Stimulated activated CD4-positive, alpha-beta T cell treated with anti-CD3 and anti-CD28 coated beads, TNF-alpha, amount 100 ng/mL, for 48 hours (primary cell): ENCODE data around the gene GRHL1.

Experiments
- DNase-seq, 3 donors: peaks; one replicate each; pipeline ENCODE4 v3.0.0-alpha.2; 2020; ENCODE audit warnings: low read depth in 3 of 3

Gene GRHL1

DNA sequence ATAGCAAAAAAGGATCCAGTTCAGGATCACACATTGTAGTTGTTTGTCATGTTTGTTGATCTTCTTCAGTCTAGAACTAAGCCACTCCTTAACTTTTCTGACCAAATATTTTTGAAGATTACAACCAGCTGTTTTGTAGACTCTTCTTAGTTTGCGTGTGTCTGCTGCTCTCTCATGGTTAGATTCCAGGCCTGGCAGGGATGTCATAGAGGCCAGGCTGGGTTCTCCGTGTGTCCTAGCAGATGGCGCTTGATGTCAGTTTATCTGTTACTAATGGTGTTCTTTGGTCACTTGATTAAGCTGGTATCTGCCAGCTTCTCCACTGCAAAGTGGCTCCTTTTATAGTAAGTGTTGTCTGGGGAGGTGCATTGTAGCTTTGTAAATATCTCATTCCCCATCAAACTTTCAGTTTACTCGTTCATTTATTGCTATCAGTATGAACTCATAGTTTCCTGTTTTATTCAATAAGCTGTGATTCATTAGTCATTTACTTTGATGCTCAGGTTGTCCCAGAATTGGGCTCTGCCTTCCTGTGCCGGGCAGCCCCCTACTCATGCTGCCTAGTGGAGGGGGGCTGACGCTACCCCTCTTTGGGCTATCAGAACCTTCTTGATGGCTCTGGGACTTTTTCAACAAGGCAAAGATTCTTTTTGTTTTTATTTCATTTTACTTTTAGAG is 42.1 kb downstream of the GRHL1 start:
- DNase-seq, result no peak

DNA sequence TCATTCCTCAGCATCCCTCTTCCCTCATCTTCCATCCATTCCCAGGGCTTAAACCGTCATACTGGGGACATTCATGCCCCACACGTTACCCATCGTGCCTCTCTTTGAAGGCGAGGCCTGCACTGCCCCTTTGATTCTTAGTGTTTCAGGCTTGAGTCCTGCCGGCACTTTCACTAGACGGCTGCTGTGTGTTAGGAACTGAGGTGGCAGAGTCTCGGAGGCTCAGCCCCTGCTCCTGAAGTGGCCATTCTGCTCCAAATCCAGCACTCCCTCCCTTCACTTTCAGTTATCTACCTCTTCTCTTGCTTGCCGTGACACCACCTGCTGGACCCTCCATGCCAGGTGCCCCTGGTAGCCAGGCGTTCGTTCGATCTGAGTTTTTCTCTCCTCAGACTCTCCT is 43.0 kb downstream of the GRHL1 start:
- DNase-seq, result no peak

DNA sequence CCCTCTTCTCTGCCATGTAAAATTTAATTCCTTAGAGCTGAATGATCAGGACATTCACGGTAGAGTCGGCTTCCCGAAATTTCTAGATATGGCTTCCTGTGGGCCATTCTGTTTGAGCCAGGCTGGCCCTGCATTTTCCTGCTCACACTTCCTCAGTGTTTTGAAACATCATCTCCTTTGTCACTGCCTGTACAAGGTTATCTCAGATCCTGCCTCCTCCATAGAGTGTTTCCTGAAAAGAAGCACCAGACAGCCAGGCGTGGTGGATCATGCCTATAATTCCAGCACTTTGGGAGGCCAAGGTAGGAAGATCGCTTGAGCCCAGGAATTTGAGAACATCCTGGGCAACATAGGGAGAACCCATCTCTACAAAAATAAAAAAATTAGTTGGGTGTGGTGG is 43.6 kb downstream of the GRHL1 start:
- DNase-seq, result no peak

DNA sequence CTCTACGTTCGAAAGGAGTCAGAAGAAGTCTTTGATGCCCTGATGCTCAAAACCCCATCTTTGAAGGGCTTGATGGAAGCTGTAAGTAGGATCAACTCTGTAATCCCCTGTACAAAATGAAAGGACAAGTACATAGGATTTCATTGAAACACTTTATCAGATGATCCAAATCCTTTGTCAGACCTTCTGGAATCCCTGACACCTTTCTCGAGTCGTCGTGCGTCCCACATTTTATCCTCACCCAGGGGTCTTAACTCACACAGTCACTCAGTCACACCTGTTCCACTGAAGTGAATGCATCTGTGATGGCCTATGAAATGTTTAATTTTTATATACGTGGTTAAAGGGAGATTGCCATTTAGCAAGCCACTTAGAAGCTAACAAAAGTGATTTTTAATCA is 44.8 kb downstream of the GRHL1 start:
- no peak for DNase-seq

DNA sequence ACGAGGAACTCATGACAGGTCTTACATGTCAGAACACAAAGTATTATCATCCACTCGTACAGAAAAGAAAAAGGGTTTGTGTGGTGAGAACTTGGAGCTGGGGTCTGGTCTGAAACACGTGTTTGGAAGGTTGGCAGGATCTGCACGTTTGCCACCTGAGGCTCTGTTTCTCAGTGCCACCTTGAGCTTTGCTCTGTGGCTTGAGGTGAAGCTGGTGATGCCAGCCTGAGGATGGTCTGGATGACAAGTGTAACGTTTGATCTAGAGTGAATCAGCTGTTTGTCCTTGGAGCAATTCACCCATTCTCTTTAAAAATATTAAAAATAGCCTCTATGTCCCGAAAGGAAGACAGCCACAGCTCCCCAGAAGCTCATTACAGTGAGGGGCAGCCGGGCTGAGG is 46.4 kb downstream of the GRHL1 start:
- no peak for DNase-seq

DNA sequence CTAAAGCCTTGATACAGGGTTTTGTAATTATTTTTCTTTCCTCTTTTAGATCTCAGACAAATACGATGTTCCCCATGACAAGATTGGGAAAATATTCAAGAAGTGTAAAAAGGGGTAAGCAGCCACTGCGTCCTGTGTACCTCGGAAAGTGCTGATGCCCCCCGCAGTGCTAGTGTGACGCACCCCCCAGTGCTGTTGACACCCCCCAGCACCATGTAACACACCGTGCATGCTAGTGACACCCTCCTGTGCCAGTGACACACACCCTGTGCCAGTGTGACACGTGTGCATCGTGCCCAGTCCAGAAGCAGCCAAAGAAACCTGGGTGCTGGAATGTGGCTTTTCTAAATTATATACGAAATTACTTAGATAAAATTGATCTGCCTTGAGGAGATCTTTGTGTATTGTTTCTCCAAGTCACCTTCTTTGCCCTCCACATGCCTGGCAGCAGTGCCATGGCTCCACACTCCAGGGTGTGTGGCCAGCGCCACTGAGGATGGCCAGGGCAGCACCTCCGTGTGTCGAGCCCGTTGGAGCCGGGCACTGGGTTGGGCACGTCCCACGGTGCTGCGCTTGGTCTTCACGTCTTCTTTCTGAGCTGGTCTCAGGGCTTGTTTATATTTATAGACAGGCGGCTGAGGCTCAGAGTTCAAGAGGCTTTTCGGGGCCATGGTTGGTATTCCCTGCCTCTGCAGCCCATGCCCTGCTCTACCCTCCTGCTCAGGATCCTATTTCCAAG is 47.6 kb downstream of the GRHL1 start:
- DNase-seq, result no peak

DNA sequence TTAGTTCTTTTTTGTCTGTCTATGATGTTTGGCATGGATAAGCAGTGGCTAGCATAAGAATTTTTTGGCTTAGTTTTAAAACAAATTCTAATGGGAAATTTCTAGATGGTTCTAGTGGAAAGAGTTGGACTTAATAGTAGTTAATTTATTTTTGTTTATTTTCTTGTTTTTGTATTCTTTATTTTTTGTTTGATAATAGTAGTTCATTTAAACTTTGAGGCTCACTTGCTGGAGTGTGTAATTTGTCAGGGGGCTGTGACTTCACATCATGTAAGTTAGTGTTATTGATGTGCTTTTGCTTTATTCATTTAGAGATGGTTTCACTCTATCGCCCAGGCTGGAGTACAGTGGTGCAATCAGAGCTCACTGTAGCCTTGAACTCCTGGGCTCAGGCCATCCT is 48.2 kb downstream of the GRHL1 start:
- no peak for DNase-seq

DNA sequence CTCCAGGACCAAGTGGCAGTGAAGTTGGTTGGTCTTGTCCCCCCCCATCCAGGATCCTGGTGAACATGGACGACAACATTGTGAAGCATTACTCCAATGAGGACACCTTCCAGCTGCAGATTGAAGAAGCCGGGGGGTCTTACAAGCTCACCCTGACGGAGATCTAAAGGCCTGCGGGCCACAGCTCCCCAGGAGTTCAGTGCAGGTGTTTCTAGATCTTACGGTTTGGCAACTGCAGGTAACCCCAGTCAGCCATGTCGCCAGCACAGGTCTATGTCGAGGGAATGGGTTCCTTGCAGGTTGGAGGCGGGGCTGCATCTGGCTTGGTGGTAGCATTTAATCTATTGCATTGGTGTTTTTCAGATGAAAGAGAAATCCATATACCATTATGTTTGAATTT is 49.0 kb downstream of the GRHL1 start:
- no peak for DNase-seq

DNA sequence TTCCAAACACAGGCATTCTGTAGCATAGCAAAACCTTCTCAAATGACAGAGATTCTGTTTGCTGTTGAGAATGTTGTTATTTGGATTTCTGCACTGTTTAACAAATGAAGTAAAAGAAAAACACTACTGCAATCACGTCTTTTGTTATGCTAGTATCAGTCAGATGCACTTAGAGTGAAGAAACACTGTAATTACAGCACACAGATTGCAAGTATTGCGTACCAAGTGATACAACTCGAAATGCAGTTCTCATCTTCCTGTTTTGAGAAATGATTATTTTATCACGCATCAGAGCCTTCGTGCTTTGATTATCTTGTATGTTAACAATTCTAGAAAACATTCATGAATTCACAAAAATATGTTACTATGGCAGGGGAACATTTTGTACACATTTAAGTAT is 50.1 kb downstream of the GRHL1 start:
- DNase-seq, result no peak

DNA sequence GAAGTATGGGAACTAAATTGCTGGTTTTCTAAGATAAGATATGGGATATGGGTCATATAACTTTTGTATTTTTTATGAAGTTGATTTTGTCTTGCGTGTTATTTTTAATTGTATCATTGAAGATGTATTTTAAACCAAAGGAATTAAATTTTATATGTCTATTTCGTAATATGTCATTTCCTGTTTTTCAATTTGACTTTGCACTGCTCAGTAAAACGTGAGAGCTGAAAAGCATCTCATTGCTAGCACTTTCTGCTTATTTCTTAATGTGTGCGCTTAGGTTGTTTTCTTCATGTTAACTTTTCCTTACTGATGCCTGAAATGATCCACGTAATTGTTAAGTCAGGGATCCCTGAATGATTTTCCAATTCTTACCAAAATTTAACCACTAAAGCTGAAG is 50.6 kb downstream of the GRHL1 start:
- DNase-seq, result no peak

DNA sequence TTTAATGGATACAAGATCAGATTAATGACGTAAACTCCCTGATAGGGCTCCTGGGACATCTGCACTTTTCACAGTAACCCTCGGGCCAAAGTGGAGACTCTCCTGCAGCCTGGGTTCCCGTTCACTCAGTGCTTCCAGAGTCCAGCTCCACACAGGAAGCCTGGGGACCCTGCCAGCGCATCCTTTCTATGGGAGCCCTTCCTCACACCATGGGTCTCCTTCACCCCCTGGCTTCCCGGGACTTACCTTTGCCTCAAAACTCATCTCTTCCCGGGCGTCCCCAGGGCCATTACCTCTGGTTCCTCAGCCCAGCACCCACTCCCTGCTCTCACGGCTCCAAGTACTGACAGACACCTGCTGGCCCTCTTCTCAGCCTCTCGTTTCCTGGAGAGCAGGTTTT is 51.2 kb downstream of the GRHL1 start:
- no peak for DNase-seq

DNA sequence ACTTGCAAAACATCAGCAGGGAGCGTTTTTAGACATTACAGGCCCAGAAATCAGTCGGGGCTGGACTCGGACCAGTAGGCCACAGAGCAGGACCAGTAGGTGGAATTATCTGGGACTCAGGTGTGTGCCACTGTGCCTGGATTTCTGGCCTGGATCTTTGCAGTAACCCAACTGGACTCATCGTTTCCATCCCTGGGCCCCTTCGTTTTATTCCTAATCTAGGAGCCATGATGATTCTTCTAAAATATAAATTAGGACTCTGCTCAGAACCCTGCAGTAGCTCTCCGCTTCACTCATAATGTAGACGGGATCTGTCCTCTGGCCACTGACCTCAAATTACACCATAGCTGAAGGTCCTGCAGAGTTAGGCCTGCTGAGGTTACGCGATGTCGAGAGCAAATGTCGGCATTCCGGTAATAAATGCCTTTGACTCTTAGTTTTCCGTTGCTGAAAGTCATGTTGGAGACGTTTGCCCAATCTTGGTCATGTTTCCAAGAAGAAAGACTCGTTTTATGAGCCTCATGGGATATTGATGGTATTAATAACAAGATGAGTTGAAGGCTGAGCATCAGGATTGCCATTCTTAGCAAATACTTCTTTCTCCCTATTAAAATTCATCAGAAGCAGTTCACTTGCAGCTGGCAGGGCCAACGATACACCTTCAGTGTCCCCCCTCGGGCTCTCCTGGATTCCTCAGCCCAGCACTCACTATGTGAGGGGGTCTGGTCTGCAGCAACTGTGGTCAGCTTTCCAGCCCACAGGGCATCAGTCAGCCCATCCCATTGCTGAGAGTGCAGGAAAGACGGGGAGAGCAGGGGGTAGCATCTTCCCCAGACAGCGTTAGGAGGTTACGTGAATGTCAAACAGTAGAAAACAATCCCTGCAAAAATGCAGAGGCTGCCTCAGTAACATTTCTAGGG is 52.0 kb downstream of the GRHL1 start:
- no peak for DNase-seq

DNA sequence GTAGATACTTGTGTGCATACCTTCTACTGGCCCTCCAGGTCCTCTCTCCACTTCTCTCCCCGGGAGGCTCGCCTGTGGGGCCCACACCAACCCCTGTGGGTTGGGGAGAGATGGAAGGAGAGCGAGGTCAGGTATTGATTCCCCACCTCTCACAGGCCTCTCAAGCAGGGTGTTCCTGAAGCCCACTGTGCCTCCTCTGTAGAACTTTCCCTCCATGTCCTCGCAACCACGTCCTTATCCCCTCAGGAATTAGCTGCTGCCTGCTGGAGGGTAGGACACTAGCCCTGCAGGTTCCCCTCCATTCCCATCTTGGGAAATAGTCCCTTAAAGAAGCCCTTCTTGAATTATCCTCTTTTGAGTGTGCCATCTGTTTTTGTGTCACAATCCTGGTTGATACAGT is 52.9 kb downstream of the GRHL1 start:
- no peak for DNase-seq

DNA sequence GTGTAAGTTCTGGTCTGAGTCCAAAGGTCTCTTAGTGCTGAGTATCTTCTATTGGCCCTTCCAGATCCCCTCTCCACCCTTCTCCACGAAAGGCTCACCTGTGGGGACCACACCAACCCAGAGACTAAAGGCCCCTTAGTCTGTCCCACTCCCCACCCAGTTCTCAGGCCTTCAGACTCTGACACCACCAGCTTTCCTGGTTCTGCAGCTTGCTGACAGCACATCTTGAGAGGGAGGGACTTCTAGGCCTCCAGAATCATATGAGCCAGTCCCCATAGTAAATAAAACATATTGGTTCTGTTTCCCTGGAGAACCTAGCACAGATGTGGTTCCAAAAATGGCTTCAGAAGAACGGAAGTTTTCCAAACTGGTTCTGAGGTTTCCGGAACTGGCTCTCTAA is 53.3 kb downstream of the GRHL1 start:
- no peak for DNase-seq

DNA sequence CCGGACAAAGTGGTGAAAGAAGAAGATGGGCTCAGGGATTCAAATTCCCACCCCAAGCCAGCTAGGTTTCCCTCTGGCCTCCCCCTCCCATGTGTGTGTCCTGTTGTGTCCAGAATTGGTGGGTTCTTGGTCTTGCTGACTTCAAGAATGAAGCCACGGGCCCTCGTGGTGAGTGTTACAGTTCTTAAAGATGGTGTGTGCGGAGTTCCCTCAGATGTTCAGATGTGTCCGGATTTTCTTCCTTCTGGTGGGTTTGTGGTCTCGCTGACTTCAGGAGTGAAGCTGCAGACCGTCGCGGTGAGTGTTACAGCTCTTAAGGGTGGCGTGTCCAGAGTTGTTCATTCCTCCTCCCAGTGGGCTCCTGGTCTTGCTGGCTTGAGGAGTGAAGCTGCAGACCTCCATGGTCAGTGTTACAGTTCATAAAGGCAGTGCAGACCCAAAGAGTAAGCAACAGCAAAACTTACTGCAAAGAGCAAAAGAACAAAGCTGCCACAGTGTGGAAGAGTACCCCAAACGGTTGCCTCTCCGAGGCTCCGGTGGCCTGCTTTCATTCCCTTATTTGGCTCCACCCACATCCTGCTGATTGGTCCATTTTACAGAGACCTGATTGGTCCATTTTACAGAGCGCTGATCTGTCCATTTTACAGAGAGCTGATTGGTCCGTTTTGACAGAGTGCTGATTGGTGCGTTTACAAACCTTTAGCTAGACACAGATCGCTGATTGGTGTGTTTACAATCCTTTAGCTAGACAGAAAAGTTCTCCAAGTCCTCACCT is 54.2 kb downstream of the GRHL1 start:
- no peak for DNase-seq

DNA sequence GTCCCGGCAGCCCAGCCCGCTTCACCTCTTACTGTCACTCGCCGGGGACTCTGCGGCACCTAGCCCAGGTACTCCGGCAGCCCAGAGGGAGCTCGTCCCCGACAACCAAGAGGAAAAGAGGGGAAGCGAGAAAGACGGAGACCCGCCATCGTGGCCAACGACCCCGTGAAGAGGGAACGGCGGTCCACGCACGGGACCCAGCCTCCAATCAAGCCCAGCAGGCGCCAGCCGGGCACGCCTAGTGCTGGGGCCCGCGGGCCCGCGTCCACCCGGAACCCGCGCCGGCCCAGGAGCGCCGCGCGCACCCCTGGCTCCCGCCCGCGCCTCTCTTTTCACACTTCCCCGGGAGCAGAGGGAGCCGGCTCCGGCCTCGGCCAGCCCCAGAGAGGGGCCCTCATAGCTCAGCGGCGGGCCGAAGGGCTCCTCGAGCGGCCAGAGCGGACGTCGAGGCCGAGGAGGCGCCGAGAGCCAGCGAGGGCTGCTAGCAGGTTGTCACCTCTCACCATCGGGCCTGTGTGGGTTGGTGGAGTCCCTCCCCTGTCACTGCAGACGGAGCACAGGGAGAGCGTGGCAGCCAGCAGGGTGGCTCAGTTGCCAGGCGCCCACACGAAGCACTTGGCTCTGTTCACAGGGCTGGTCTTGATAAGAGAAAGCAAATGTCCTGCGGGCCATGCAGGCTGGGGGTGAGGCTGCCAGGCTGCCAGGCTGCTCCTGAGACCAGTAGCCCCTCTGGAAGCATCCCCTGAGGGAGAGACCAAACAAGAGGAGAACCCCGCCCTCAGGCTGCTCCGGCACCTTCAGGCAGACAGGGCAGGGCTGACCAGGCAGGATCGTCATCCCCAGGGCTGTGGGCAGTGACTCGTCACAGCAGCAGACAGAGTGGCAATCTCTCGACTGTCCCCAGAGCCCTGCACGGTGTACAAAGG is 55.0 kb downstream of the GRHL1 start:
- no peak for DNase-seq

DNA sequence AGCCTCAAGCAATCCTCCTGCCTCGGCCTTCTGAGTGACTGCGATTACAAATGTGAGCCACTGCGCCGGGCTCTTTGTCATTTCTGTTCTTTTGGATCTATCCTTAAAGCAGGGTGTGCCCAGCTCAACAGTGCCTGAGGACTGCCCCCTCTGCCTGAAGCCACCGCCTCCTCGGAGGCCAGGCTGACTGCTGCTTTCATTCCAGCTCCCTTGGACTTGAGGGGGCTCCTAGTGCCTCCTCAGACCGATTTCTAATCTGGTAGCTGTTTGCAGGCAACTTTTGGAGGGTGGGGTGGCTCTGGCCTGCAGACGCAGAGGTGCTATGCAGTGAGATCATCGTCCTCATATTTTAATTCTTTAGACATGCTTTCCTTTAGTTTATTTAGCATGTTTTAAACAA is 55.9 kb downstream of the GRHL1 start:
- DNase-seq, result no peak

DNA sequence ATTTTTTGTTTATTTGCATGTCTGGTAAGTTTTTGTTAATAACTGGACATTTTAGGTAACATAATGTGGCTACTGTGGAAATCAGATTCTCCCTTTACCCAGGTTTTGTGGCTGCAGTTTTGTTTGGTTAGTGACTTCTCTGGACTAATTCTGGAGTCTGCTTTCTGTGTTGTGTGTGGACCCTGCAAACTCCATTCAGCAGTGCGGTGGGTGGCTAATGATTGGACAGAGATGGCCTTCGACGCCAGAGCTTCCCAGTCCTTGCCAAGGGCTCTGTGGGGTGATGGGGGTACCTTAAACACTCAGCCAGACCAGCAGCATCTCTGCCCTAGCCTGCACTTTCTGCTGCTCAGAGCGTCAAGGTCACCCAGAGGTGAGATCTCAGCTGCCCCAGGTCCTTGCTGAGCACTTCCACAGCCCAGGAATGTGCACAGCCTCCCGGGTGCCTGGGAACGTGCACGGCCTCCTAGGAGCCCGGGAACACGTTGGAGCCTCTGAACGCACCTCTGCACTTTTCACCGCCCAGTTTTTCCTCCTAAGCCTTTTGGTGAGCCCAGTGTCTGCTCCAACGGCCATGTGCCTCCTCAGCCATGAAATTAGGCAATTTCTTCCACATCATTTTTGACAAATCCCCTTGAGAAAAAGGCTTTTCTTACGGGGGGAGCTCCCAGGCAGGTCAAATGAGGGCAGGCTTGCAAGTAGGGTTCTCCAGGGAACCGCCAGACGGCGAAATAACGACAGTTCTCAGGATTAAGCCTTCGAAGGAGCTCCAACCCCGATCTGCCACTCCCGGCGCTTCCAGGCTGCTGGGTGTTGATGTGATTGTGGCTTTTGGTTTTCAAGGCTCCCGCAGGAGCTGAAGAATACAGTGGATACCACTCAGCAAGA is 56.7 kb downstream of the GRHL1 start:
- DNase-seq, result no peak

DNA sequence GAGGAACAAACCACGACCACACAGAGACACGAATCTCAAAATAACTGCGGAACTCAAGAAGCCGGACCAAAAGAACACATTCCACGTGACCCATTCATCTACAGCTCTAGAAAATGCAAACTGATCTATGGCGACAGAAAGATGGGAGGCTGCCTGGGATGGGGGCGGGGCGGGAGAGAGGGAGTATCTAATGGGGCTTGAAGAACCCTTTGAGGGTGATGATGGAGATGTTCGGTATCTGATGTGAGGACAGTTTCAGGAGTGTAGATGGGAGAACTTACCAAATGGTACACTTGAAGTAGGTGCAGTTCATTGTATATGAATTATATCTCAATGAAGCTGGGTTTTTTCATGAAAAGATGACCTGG is 57.3 kb downstream of the GRHL1 start:
- DNase-seq, result no peak

DNA sequence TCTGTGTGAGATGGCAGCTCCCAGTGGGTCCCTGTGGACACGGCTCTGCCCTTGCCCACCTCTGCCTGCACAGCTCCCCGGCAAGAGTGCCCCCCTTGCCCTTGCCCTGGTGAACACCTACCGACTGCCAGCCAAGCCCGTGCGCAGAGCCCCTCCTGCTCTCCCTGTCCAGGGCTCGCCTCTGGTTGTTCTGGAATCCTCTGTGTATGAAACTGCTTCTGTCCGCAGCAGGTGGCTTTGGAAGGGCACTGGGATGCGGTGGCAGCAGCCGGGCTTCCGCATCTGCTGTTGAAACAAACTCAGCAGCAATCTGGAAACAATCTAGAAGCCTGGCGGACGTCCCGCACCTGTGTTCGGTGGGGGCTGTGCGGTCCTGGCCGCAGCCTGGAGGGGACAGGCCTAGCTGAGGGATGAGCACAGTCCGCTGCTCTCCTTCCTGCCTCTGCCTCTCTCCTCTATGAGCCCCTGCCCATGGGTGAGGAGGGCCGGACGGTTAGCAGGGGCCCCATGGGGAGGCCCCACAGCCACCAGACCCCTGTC is 57.8 kb downstream of the GRHL1 start:
- DNase-seq, result no peak
